Mesenchymal stem cell (in vitro differentiated cells and primary cell): ENCODE measurements around the gene CCDC63.

Experiments
- DNase-seq: peaks from one replicate; pipeline ENCODE4 v3.0.0-alpha.2; 2013
- H2AFZ ChIP-seq: one replicate; pipeline ENCODE4 v1.6.1; 2013; ENCODE audit warnings: low read depth, mild to moderate bottlenecking, control low read depth, inconsistent platforms, low read length, moderate library complexity
- H2AK5ac ChIP-seq: 2 replicates; pipeline ENCODE4 v1.6.1; 2013; ENCODE audit warnings: low read length, moderate library complexity, mild to moderate bottlenecking, inconsistent platforms; ENCODE audit not compliant: severe bottlenecking
- H2BK120ac ChIP-seq: one replicate; pipeline ENCODE4 v1.6.1; 2013; ENCODE audit warnings: low read depth, mild to moderate bottlenecking, inconsistent platforms, low read length, moderate library complexity
- H2BK12ac ChIP-seq, 2 experiments: one replicate each; pipeline ENCODE4 v1.6.1; 2013; ENCODE audit warnings: inconsistent platforms in 2 of 2, low read length in 2 of 2, mild to moderate bottlenecking in 2 of 2, moderate library complexity in 2 of 2, control low read depth in 1 of 2
- H2BK15ac ChIP-seq: one replicate; pipeline ENCODE4 v1.6.1; 2013; ENCODE audit warnings: mild to moderate bottlenecking, low read depth, inconsistent platforms; ENCODE audit not compliant: poor library complexity, severe bottlenecking
- H2BK5ac ChIP-seq: 2 replicates; pipeline ENCODE4 v1.6.1; 2013; ENCODE audit warnings: low read depth, mild to moderate bottlenecking, low read length, control low read depth, inconsistent platforms; ENCODE audit not compliant: poor library complexity, severe bottlenecking
- H3K14ac ChIP-seq, 2 experiments: one replicate each; pipeline ENCODE4 v1.6.1; 2013; ENCODE audit warnings: inconsistent platforms in 2 of 2, low read length in 2 of 2, control low read depth in 1 of 2, mild to moderate bottlenecking in 1 of 2, moderate library complexity in 1 of 2
- H3K18ac ChIP-seq, 2 experiments: one replicate each; pipeline ENCODE4 v1.6.1; 2013; ENCODE audit warnings: inconsistent platforms in 2 of 2, low read length in 2 of 2, control low read depth in 1 of 2, low read depth in 1 of 2, mild to moderate bottlenecking in 1 of 2
- H3K23ac ChIP-seq, 2 experiments: one replicate each; pipeline ENCODE4 v1.6.1; 2013; ENCODE audit warnings: inconsistent platforms in 2 of 2, low read length in 2 of 2, mild to moderate bottlenecking in 2 of 2, moderate library complexity in 2 of 2, control low read depth in 1 of 2
- H3K27ac ChIP-seq: 2 replicates; pipeline ENCODE4 v1.5.1; 2013; ENCODE audit warnings: mild to moderate bottlenecking, moderate library complexity, low read length, control low read depth, inconsistent platforms; ENCODE audit not compliant: poor library complexity, severe bottlenecking
- H3K27me3 ChIP-seq, 2 experiments: 2 replicates each; pipeline versions ENCODE4 v1.6.1 to v1.7.0; 2013; ENCODE audit warnings: low read length in 2 of 2, mild to moderate bottlenecking in 2 of 2, moderate library complexity in 2 of 2, control low read depth in 1 of 2, inconsistent platforms in 1 of 2; ENCODE audit not compliant: control insufficient read depth in 1 of 2, insufficient read depth in 1 of 2
- H3K36me3 ChIP-seq, 2 experiments: 2 replicates each; pipeline versions ENCODE4 v1.6.1 to v1.7.0; 2013; ENCODE audit warnings: low read length in 2 of 2, control low read depth in 1 of 2, inconsistent platforms in 1 of 2, low read depth in 1 of 2, mild to moderate bottlenecking in 1 of 2; ENCODE audit not compliant: insufficient read depth in 2 of 2, control insufficient read depth in 1 of 2
- H3K4ac ChIP-seq, 2 experiments: one replicate each; pipeline ENCODE4 v1.6.1; 2013; ENCODE audit warnings: inconsistent platforms in 2 of 2, low read length in 2 of 2, mild to moderate bottlenecking in 2 of 2, moderate library complexity in 2 of 2, control low read depth in 1 of 2, low read depth in 1 of 2
- H3K4me1 ChIP-seq: 2 replicates; pipeline ENCODE4 v1.6.1; 2013; ENCODE audit warnings: low read depth, low read length, control low read depth; ENCODE audit not compliant: control insufficient read depth, insufficient read depth
- H3K4me2 ChIP-seq: 2 replicates; pipeline ENCODE4 v1.6.1; 2013; ENCODE audit warnings: low read length, mild to moderate bottlenecking, inconsistent platforms; ENCODE audit not compliant: poor library complexity, severe bottlenecking
- H3K4me3 ChIP-seq, 2 experiments: 2 replicates each; pipeline versions ENCODE4 v1.5.1 to v1.7.0; 2013; ENCODE audit warnings: low read length in 2 of 2, mild to moderate bottlenecking in 2 of 2, control low read depth in 1 of 2, low read depth in 1 of 2; ENCODE audit not compliant: insufficient read depth in 1 of 2
- H3K79me1 ChIP-seq: replicated peaks from 2 replicates; pipeline ENCODE4 v1.6.1; 2013; ENCODE audit warnings: mild to moderate bottlenecking, control low read depth, low read length, inconsistent platforms; ENCODE audit not compliant: poor library complexity, severe bottlenecking
- H3K9ac ChIP-seq: 2 replicates; pipeline ENCODE4 v1.7.0; 2013; ENCODE audit warnings: mild to moderate bottlenecking, low read length, moderate library complexity
- H3K9me3 ChIP-seq: 2 replicates; pipeline ENCODE4 v1.7.0; 2013; ENCODE audit warnings: mild to moderate bottlenecking, low read length; ENCODE audit not compliant: control insufficient read depth
- H4K8ac ChIP-seq: one replicate; pipeline ENCODE4 v1.6.1; 2013; ENCODE audit warnings: inconsistent platforms, mild to moderate bottlenecking, low read length, moderate library complexity
- H4K91ac ChIP-seq: one replicate; pipeline ENCODE4 v1.6.1; 2013; ENCODE audit warnings: mild to moderate bottlenecking, low read length, inconsistent platforms
- WGBS: methylation state at CpG from one replicate; pipeline ENCODE4 v1.1.7; 2013; ENCODE audit warnings: mixed read lengths; 5-methylcytosine and 5-hydroxymethylcytosine counted together

The CCDC63 gene

DNA sequence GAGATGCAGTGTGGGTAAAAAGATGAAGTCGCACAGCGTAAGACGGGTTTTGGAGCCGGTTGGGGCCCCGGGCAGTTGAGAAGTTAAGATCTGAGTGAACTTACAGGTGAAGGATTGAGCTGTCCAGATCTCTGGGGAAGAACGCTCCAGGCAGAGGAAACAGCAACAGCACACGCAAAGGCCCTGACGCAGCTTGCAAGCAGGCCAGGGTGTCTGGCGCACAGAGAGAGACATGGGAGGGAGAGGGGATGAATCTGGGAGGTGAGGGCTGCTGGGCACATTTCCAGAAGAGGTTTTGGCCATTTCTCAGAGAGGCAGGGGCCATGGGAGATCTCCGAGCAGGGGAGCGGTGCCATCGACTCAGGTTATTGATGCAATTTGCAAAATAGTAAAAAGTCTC is 42.6 kb downstream of the CCDC63 start:
- no peak for DNase-seq
- 89% methylated on average over 12 of the region's 12 CpGs for WGBS
- no peak overlapping the region for H3K4me3 ChIP-seq
- H3K9ac ChIP-seq, result no peak overlapping the region
- H3K36me3 ChIP-seq, result no peaks in the 10 kb centered on the region
- no peak overlapping the region for H3K4me2 ChIP-seq
- no peak overlapping the region for H2BK5ac ChIP-seq
- H4K91ac ChIP-seq, result no peak overlapping the region
- H3K4me1 ChIP-seq, result no peaks in the 10 kb centered on the region
- no peak overlapping the region for H3K18ac ChIP-seq
- H2AFZ ChIP-seq, result no peak overlapping the region
- H2BK12ac ChIP-seq, result no peak overlapping the region
- no peak overlapping the region for H3K14ac ChIP-seq
- no peak overlapping the region for H4K8ac ChIP-seq
- H3K23ac ChIP-seq, result no peak overlapping the region
- peaks cover 10 to 34% of the 10 kb centered on the region in 2 experiments for H3K27me3 ChIP-seq
- H2AK5ac ChIP-seq, result no peak overlapping the region
- H2BK15ac ChIP-seq, result no peak overlapping the region
- H3K9me3 ChIP-seq, result no peaks in the 10 kb centered on the region
- H2BK120ac ChIP-seq, result no peak overlapping the region
- no peak overlapping the region for H3K27ac ChIP-seq
- H3K4ac ChIP-seq, result no peak overlapping the region
- no peaks in the 10 kb centered on the region for H3K79me1 ChIP-seq

DNA sequence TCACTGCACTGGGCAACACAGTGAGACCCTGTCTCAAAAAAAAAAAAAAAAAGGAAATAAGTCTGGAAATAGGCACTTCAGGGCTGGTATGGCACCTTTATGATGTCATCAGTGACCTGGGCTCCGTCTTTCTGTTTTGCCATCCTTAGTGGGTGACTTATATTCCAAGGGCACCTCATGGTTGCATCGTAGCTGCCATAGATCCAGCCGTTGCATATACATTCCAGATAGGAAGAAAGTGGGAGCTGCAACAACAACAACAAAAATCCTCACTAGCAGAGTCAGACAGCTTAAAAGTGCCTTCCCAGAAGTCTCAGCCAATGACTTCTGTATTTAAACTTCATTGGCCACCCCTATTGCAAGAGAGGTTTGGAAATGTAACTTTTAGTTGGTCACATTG is 47.2 kb downstream of the CCDC63 start:
- H3K4me3 ChIP-seq, result no peak overlapping the region
- no peak overlapping the region for H2BK5ac ChIP-seq
- no peak overlapping the region for H4K8ac ChIP-seq
- H3K18ac ChIP-seq, result no peak overlapping the region
- no peaks in the 10 kb centered on the region for H3K79me1 ChIP-seq
- H3K27me3 ChIP-seq, result peaks cover 18 to 31% of the 10 kb centered on the region in 2 experiments
- H3K4ac ChIP-seq, result no peak overlapping the region
- no peak overlapping the region for H2AK5ac ChIP-seq
- H2BK15ac ChIP-seq, result no peak overlapping the region
- no peak overlapping the region for H3K4me2 ChIP-seq
- no peak for DNase-seq
- no peak overlapping the region for H2BK120ac ChIP-seq
- peaks cover 2% of the 10 kb centered on the region for H3K4me1 ChIP-seq
- no peak overlapping the region for H4K91ac ChIP-seq
- no peak overlapping the region for H3K14ac ChIP-seq
- H3K27ac ChIP-seq, result no peak overlapping the region
- 87% methylated on average over 3 of the region's 3 CpGs for WGBS
- H3K9ac ChIP-seq, result no peak overlapping the region
- no peak overlapping the region for H2BK12ac ChIP-seq
- no peaks in the 10 kb centered on the region for H3K9me3 ChIP-seq
- no peaks in the 10 kb centered on the region for H3K36me3 ChIP-seq
- peak overlapping the region; percentile 14 for H2AFZ ChIP-seq
- H3K23ac ChIP-seq, result no peak overlapping the region

DNA sequence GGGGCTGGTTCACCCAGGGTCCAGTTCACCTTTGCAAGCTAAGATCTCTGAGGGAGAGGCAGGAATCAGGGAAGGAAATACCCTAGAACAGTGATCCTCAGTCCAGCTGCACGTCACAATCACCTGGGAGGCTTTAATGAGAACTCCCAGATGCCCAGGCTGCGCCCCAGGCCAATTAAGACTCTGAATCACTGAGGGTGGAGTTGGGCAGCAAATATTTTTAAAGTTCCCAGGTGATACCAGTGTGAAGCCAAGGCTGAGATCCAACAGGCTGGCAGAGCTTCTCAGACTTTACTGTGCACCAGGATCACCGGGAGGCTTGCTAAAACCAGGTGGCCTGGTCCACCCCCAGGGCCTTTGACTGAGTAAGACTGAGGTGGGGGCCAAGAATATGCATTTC is 49.8 kb downstream of the CCDC63 start:
- Histone ChIP-seq H2BK120ac (no peak overlapping the region), H3K27me3 (peaks cover 13 to 15% of the 10 kb centered on the region in 2 experiments), H3K27ac (no peak overlapping the region)

DNA sequence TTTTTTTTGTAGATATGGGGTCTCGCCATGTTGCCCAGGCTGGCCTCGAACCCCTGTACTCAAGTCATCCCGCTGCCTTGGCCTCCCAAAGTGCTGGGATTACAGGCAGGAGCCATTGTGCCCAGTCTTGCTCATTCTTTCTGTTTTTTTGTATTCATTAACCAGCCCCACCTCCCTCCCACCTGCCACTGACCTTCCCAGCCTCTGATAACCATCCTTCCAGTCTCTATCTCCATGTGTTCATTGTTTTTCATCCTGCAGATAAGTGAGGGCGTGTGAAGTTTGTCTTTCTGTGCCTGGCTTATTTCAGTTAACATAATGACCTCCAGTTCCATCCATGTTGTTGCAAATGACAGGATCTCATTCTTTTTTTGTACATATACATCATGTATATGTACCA is 54.6 kb downstream of the CCDC63 start:
- Histone ChIP-seq H2BK15ac (no peak overlapping the region), H3K14ac (no peak overlapping the region), H2AFZ (no peak overlapping the region), H3K4me2 (no peak overlapping the region), H4K91ac (no peak overlapping the region), H3K4me1 (no peaks in the 10 kb centered on the region), H3K18ac (no peak overlapping the region), H3K79me1 (no peaks in the 10 kb centered on the region), H3K9me3 (no peaks in the 10 kb centered on the region), H3K4me3 (no peak overlapping the region), H3K4ac (no peak overlapping the region), H2BK5ac (no peak overlapping the region), H2BK12ac (no peak overlapping the region), H3K36me3 (no peaks in the 10 kb centered on the region), H3K23ac (no peak overlapping the region), H4K8ac (no peak overlapping the region), H2BK120ac (no peak overlapping the region), H3K27me3 (peaks cover 3 to 4% of the 10 kb centered on the region in 2 experiments), H2AK5ac (no peak overlapping the region), H3K27ac (no peak overlapping the region), H3K9ac (no peak overlapping the region)
- DNase-seq, result no peak
- WGBS, result 84% methylated on average over 3 of the region's 4 CpGs

More for the DNA sequence above, 49.8 kb downstream of the CCDC63 start:
- Histone ChIP-seq H3K79me1 (no peaks in the 10 kb centered on the region), H2AK5ac (no peak overlapping the region), H4K91ac (no peak overlapping the region), H2AFZ (no peak overlapping the region), H3K9me3 (no peaks in the 10 kb centered on the region), H3K36me3 (no peaks in the 10 kb centered on the region), H3K9ac (no peak overlapping the region), H3K4me1 (peaks cover 2% of the 10 kb centered on the region), H3K14ac (no peak overlapping the region), H3K18ac (no peak overlapping the region), H2BK15ac (no peak overlapping the region), H2BK12ac (no peak overlapping the region), H3K4ac (no peak overlapping the region), H3K4me2 (no peak overlapping the region), H4K8ac (no peak overlapping the region), H2BK5ac (no peak overlapping the region), H3K4me3 (no peak overlapping the region), H3K23ac (no peak overlapping the region)
- DNase-seq, result no peak
- WGBS, result 77% methylated on average over 3 of the region's 3 CpGs
